ENCODE data around the gene EGLN3.

DNA sequence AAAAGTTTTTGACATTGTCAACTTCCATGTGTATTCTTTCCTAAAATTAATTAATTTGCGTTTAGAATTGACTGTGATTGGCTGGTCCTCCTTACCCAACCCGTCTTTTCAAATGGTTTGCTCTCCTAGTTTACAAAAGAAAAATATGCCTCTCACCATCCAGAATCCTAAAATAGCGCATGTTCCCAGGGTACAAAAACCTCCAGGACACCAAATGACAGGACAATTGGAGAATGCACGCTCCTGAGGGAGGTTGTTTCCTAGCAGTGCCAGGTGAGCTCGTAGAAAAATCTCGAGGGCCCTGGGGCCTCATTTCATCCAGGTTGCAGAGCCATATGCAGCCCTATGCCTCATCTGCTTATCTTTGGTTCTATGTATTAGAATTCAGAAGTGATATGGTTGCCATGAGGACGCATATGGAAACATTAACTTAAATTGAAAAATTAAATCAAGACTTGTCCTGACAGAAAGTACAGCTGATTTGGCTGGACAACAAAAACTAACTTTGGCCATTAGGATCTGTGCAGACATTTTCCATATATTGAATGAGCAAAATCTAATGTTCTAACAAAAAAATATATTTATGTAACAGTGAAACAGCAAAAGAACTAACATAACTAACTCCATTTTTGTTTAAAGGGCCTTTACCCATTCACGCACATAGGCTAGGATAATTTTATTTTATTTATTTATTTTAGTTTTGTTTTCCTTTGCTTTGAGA lies 28.2 kb upstream of the EGLN3 start:
- TF ChIP-seq, protein P1, sequence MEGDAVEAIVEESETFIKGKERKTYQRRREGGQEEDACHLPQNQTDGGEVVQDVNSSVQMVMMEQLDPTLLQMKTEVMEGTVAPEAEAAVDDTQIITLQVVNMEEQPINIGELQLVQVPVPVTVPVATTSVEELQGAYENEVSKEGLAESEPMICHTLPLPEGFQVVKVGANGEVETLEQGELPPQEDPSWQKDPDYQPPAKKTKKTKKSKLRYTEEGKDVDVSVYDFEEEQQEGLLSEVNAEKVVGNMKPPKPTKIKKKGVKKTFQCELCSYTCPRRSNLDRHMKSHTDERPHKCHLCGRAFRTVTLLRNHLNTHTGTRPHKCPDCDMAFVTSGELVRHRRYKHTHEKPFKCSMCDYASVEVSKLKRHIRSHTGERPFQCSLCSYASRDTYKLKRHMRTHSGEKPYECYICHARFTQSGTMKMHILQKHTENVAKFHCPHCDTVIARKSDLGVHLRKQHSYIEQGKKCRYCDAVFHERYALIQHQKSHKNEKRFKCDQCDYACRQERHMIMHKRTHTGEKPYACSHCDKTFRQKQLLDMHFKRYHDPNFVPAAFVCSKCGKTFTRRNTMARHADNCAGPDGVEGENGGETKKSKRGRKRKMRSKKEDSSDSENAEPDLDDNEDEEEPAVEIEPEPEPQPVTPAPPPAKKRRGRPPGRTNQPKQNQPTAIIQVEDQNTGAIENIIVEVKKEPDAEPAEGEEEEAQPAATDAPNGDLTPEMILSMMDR (IDR thresholded peaks at IDR 0.05): no peak
- no peak for TF ChIP-seq POLR2A (IDR thresholded peaks at IDR 0.05)
- TF ChIP-seq POLR2AphosphoS5 (IDR thresholded peaks at IDR 0.05): no peak
- TF ChIP-seq EP300 (IDR thresholded peaks at IDR 0.05): no peak

All from gastroesophageal sphincter (tissue), 3 donors.